RWPE2 (cell line): ENCODE measurements around the gene TAF4.
A peak's percentile ranks its signal among the peaks of the same experiment; 100 is the strongest.

Source experiments
- ATAC-seq: fragments of 200-7000 bp; cut with Tn5 transposase; 3 replicates; pipeline ENCODE4 v1.9.1; 2021; ENCODE audit warnings: low read depth
- DNase-seq: peaks from one replicate; pipeline ENCODE4 v3.0.0-alpha.2; 2020; ENCODE audit warnings: low spot score
- H3K27ac ChIP-seq: fragments of 450-650 bp; 2 replicates; pipeline ENCODE4 v1.5.1; 2017; ENCODE audit warnings: mild to moderate bottlenecking; ENCODE audit not compliant: poor library complexity, severe bottlenecking
- H3K27me3 ChIP-seq: fragments of 250-450 bp; sonication (Bioruptor Pico); 2 replicates; pipeline ENCODE4 v1.5.1; 2021; ENCODE audit warnings: mild to moderate bottlenecking, moderate library complexity; ENCODE audit not compliant: insufficient read depth, poor library complexity, severe bottlenecking
- H3K36me3 ChIP-seq: fragments of 250-450 bp; sonication (Bioruptor Pico); 2 replicates; pipeline ENCODE4 v1.5.1; 2020; ENCODE audit warnings: low read depth, mild to moderate bottlenecking, moderate library complexity
- H3K4me1 ChIP-seq: fragments of 250-450 bp; sonication (Bioruptor Pico); 2 replicates; pipeline ENCODE4 v1.5.1; 2021; ENCODE audit warnings: mild to moderate bottlenecking, moderate library complexity; ENCODE audit not compliant: insufficient read depth, poor library complexity, severe bottlenecking
- H3K4me3 ChIP-seq: fragments of 250-450 bp; sonication (Bioruptor Pico); 2 replicates; pipeline ENCODE4 v1.5.1; 2021; ENCODE audit warnings: mild to moderate bottlenecking, moderate library complexity; ENCODE audit not compliant: severe bottlenecking
- H3K9me3 ChIP-seq: fragments of 250-450 bp; sonication (Bioruptor Pico); 2 replicates; pipeline ENCODE4 v1.5.1; 2021; ENCODE audit warnings: mild to moderate bottlenecking, moderate library complexity; ENCODE audit not compliant: severe bottlenecking
- CTCF ChIP-seq: fragments of 450-650 bp; IDR thresholded peaks from one replicate; pipeline ENCODE4 v1.5.1; 2017; ENCODE audit warnings: mild to moderate bottlenecking, moderate library complexity; ENCODE audit not compliant: poor library complexity, severe bottlenecking

Gene TAF4

GRCh38 chr20:62003567-62004405 is 61.9 kb downstream of the TAF4 start:
- ATAC-seq = no peak

DNA sequence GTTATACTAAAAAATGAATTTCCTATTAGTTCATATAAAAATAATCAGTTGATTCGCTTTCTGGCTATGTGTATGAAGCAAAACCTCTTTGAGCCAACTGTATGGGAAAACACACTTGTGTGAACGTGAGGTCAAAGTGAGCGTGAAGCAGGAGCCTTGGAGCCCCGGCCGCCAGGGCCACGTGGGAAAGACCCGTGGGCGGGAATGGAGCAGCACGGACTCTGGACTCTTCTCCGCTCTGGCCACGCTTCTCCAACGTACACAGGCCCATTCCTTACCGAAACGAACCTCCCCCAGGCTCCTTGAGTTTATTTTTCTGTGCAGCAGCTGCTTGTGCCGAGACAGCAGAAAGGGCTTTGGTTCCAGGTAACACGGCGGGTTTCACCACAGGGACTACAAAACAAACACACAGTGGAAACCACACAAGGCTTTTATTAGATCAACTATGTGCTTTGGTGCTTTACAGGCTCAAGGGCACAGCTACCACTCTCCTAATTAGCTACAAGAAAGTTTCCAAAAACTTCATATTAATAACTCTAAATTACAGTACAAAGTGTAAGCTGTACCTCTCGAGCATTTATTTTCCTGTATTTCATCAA is 62.7 kb downstream of the TAF4 start:
- Histone ChIP-seq H3K4me1 (no peaks in the 10 kb centered on the region), H3K36me3 (peaks cover 91% of the 10 kb centered on the region)
- TF ChIP-seq CTCF = no peak

More at GRCh38 chr20:62003567-62004405, 61.9 kb downstream of the TAF4 start:
- no peak for TF ChIP-seq CTCF
- no peaks in the 10 kb centered on the region for H3K9me3 ChIP-seq
- peak; percentile 83 for DNase-seq
- no peaks in the 10 kb centered on the region for H3K4me1 ChIP-seq
- H3K4me3 ChIP-seq = no peak overlapping the region
- peaks cover 90% of the 10 kb centered on the region for H3K36me3 ChIP-seq
- H3K27me3 ChIP-seq = no peaks in the 10 kb centered on the region
- H3K27ac ChIP-seq = no peak overlapping the region

DNA sequence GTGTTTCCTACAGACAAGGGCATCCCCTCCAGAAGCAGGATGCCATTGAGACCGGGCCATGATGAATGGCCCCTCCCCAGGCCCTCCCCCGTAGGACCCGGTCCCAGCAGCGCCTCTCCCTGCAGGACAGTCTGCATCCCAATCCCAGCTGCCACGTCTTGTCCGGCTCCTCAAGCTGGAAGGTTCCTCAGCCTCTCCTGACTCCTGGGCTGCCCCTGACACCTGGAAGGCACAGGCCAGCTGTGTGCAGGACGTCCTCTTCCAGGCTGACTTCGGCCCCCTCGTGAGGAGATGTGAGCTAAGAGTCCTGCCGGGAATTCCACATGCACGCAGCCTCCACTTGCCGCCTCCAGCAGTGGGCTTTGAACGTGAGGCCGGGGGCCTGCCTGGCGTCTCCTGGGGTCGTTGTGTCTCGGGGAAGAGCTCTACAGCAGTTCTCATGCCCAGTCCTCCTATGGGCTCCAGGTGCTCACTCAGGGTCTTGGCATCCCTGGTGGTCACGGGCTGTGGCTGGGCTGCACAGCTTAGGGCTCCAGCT is 64.4 kb downstream of the TAF4 start:
- DNase-seq (peak; percentile 82), ATAC-seq (no peak)
- Histone ChIP-seq H3K4me3 (no peak overlapping the region), H3K27ac (no peak overlapping the region), H3K36me3 (peaks cover 91% of the 10 kb centered on the region), H3K9me3 (no peaks in the 10 kb centered on the region), H3K27me3 (no peaks in the 10 kb centered on the region), H3K4me1 (no peaks in the 10 kb centered on the region)
- TF ChIP-seq CTCF = no peak

More for the DNA sequence above, 62.7 kb downstream of the TAF4 start:
- Histone ChIP-seq H3K27ac (no peak overlapping the region), H3K4me3 (no peak overlapping the region), H3K27me3 (no peaks in the 10 kb centered on the region), H3K9me3 (no peaks in the 10 kb centered on the region)
- DNase-seq = no peak
- no peak for ATAC-seq

DNA sequence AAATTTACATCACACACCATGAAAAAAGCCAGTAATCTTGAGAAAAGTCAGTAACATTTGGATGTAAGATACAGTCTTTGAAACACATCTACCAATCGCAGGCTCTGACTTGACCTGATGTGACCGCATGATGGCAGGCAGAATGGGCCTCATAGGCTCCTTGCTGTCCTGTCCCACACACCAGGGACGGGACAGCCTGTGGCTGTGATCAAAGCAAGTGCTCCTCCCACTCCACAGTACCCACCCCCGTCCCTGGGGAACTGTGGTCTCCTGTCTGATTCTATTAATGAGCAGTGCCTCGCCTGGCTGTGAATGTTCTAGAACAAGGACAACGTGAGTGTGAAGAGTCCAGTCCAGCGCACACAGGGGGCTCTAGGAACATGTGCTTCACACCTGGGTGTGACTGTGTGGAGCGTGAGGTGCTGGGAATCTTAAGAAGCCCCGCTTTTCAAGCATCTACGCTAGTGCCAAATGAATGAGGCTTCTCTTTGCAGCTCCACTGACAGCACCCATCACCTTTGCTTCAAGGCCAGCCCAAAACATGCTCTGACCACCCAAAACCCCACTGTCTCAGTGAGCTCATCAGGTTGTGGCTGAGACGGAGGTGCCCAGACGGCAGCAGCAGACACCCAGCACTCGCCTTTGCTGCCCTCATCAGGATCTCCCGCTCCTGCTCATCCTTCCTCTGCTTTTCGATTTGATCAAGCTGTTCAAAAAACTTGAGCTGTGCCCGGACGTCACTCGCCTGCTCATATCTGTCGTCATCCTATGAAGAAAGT is 67.1 kb downstream of the TAF4 start:
- H3K4me3 ChIP-seq = no peak overlapping the region
- DNase-seq (no peak), ATAC-seq (peak; percentile 8; the same call in 1 of the 3 replicates)
- no peak overlapping the region for H3K27ac ChIP-seq
- H3K4me1 ChIP-seq = no peaks in the 10 kb centered on the region
- TF ChIP-seq CTCF = no peak
- H3K36me3 ChIP-seq = peaks cover 92% of the 10 kb centered on the region
- H3K27me3 ChIP-seq = no peaks in the 10 kb centered on the region
- no peaks in the 10 kb centered on the region for H3K9me3 ChIP-seq
